HepG2 (cell line): ENCODE data around the gene RMDN2. TPM values are rescaled to one million over a fixed set of nuclear protein-coding genes. Genes with fewer than 3 reads are reported as not detected.

Experiments
- CBX2 ChIP-seq, 2 experiments: fragments of 200-600 bp in 1 of 2; sonication (generic); formaldehyde crosslinking in 1 of 2; IDR thresholded peaks; 2 replicates each; pipeline versions ENCODE4 v1.7.0 to v1.8.1; 2018 to 2022; ENCODE audit warnings: low read depth in 2 of 2, low read length in 1 of 2, mild to moderate bottlenecking in 1 of 2, missing genetic modification reagents in 1 of 2
- CENPBD1 ChIP-seq: sonication (generic); formaldehyde crosslinking; IDR thresholded peaks from 2 replicates; pipeline ENCODE4 v1.8.0; 2022; ENCODE audit warnings: missing genetic modification reagents, low read depth, mild to moderate bottlenecking, borderline replicate concordance
- CHD4 ChIP-seq: fragments of 200-600 bp; sonication (generic); IDR thresholded peaks from 2 replicates; pipeline ENCODE4 v1.7.0; 2017; ENCODE audit warnings: mild to moderate bottlenecking, low read length, borderline replicate concordance
- EEA1 ChIP-seq: sonication (generic); formaldehyde crosslinking; IDR thresholded peaks from 2 replicates; pipeline ENCODE4 v1.5.1; 2020; ENCODE audit warnings: mild to moderate bottlenecking, missing genetic modification reagents, borderline replicate concordance
- ELF1 ChIP-seq: sonication (generic); formaldehyde crosslinking; IDR thresholded peaks from 2 replicates; pipeline ENCODE4 v1.4.0; 2020; ENCODE audit warnings: missing genetic modification reagents
- FOXK1 ChIP-seq: sonication (generic); formaldehyde crosslinking; IDR thresholded peaks from 2 replicates; pipeline ENCODE4 v1.4.0; 2020; ENCODE audit warnings: low read depth, missing genetic modification reagents, borderline replicate concordance
- GATAD2A ChIP-seq: IDR thresholded peaks from 2 replicates; pipeline ENCODE4 v1.6.1; 2016
- HES4 ChIP-seq: sonication (generic); formaldehyde crosslinking; IDR thresholded peaks from 2 replicates; pipeline ENCODE4 v1.9.0; 2021; ENCODE audit warnings: mild to moderate bottlenecking, missing genetic modification reagents, borderline replicate concordance
- HNF4A ChIP-seq: sonication (generic); formaldehyde crosslinking; IDR thresholded peaks from 2 replicates; pipeline ENCODE4 v1.4.0; 2020; ENCODE audit warnings: missing genetic modification reagents
- HNRNPK ChIP-seq: fragments of 200-400 bp; formaldehyde crosslinking; IDR thresholded peaks from 2 replicates; pipeline ENCODE4 v1.6.1; 2018; ENCODE audit warnings: low read length, low read depth, moderate library complexity, mild to moderate bottlenecking; ENCODE audit not compliant: poor library complexity, severe bottlenecking
- HOMEZ ChIP-seq: IDR thresholded peaks from 2 replicates; pipeline ENCODE4 v1.6.1; 2016; ENCODE audit warnings: low read depth
- MBNL3 ChIP-seq: fragments of 250-450 bp; sonication (Bioruptor Pico); conservative IDR thresholded peaks from 2 replicates; pipeline ENCODE4 v1.8.0; 2022; ENCODE audit warnings: mild to moderate bottlenecking, inconsistent platforms
- NR2C2 ChIP-seq: sonication (generic); formaldehyde crosslinking; IDR thresholded peaks from 2 replicates; pipeline ENCODE4 v1.4.0; 2020; ENCODE audit warnings: missing genetic modification reagents, mild to moderate bottlenecking, moderate library complexity, borderline replicate concordance
- RAD21 ChIP-seq: fragments of 450-650 bp; formaldehyde crosslinking; IDR thresholded peaks from 2 replicates; pipeline ENCODE4 v1.5.0; 2020; ENCODE audit warnings: mild to moderate bottlenecking
- SMAD3 ChIP-seq: sonication (generic); formaldehyde crosslinking; IDR thresholded peaks from 2 replicates; pipeline ENCODE4 v1.4.0; 2020; ENCODE audit warnings: missing genetic modification reagents
- TBX3 ChIP-seq: fragments of 450-650 bp; IDR thresholded peaks from 2 replicates; pipeline ENCODE4 v1.6.1; 2017; ENCODE audit warnings: antibody characterized with exemption, mild to moderate bottlenecking, inconsistent platforms, borderline replicate concordance
- TCF7L2 ChIP-seq: IDR thresholded peaks from 2 replicates; pipeline ENCODE4 v1.6.1; 2011; ENCODE audit warnings: mild to moderate bottlenecking, low read depth, low read length, moderate library complexity
- YEATS2 ChIP-seq: sonication (generic); formaldehyde crosslinking; IDR thresholded peaks from 2 replicates; pipeline ENCODE4 v1.4.0; 2020; ENCODE audit warnings: missing genetic modification reagents, borderline replicate concordance
- ZBTB38 ChIP-seq: sonication (generic); formaldehyde crosslinking; IDR thresholded peaks from 2 replicates; pipeline ENCODE4 v1.5.1; 2020; ENCODE audit warnings: mild to moderate bottlenecking, missing genetic modification reagents
- ZNF207 ChIP-seq: fragments of 450-650 bp; IDR thresholded peaks from 2 replicates; pipeline ENCODE4 v1.6.1; 2016; ENCODE audit warnings: antibody characterized with exemption, borderline replicate concordance
- ZNF337 ChIP-seq: sonication (generic); formaldehyde crosslinking; IDR thresholded peaks from 2 replicates; pipeline ENCODE4 v1.5.1; 2020; ENCODE audit warnings: missing genetic modification reagents, low read depth, mild to moderate bottlenecking, borderline replicate concordance
- ZNF414 ChIP-seq: sonication (generic); formaldehyde crosslinking; IDR thresholded peaks from 2 replicates; pipeline ENCODE4 v1.5.0; 2020; ENCODE audit warnings: missing genetic modification reagents
- ZNF644 ChIP-seq: IDR thresholded peaks from 2 replicates; pipeline ENCODE4 v1.6.1; 2016; ENCODE audit warnings: low read depth
- ZNF7 ChIP-seq: IDR thresholded peaks from 2 replicates; pipeline ENCODE4 v1.6.1; 2016; ENCODE audit warnings: missing biosample characterization, missing genetic modification reagents
- ZNF737 ChIP-seq: sonication (generic); formaldehyde crosslinking; IDR thresholded peaks from 2 replicates; pipeline ENCODE4 v1.5.0; 2020; ENCODE audit warnings: missing genetic modification reagents, mild to moderate bottlenecking, borderline replicate concordance
- ZNF878 ChIP-seq: sonication (generic); formaldehyde crosslinking; IDR thresholded peaks from 2 replicates; pipeline ENCODE4 v1.8.1; 2023; ENCODE audit warnings: mild to moderate bottlenecking, missing genetic modification reagents, moderate library complexity
- polyA plus RNA-seq, 8 experiments: library from polyadenylated mRNA; depleted of rRNA in 3 of 8; stranded (reverse) in 7 of 8; unstranded in 1 of 8; fragments of >200 nt; fragmentation: Illumina TruSeq in 4 of 8; extraction: Trizol in 4 of 8; gene quantifications; 2 replicates each; pipeline versions ENCODE4 v1.2.1 to v1.2.3, GENCODE V29; 2011 to 2016; ENCODE audit warnings: low read depth in 4 of 8, missing spikeins in 1 of 8, mixed read lengths in 1 of 8; ENCODE audit not compliant: insufficient read depth in 1 of 8
- total RNA-seq, 5 experiments: library from RNA; depleted of rRNA; stranded (reverse); fragments of >200 nt; fragmentation: Illumina TruSeq; extraction: Trizol; gene quantifications; 2 replicates each; pipeline ENCODE4 v1.2.3, GENCODE V29; 2016; ENCODE audit warnings: low read depth in 1 of 5
- TF ChIP-seq, protein P1 (sequence below): sonication (generic); formaldehyde crosslinking; IDR thresholded peaks from 2 replicates; pipeline ENCODE4 v1.8.0; 2022; ENCODE audit warnings: mild to moderate bottlenecking, missing genetic modification reagents, moderate library complexity

Gene RMDN2
- total and polyA plus RNA-seq, 2 of the 13 experiments (the other 11 are each of a cell fraction or from before 2014, with no cell fraction given): 2.3 to 8.9 TPM

DNA sequence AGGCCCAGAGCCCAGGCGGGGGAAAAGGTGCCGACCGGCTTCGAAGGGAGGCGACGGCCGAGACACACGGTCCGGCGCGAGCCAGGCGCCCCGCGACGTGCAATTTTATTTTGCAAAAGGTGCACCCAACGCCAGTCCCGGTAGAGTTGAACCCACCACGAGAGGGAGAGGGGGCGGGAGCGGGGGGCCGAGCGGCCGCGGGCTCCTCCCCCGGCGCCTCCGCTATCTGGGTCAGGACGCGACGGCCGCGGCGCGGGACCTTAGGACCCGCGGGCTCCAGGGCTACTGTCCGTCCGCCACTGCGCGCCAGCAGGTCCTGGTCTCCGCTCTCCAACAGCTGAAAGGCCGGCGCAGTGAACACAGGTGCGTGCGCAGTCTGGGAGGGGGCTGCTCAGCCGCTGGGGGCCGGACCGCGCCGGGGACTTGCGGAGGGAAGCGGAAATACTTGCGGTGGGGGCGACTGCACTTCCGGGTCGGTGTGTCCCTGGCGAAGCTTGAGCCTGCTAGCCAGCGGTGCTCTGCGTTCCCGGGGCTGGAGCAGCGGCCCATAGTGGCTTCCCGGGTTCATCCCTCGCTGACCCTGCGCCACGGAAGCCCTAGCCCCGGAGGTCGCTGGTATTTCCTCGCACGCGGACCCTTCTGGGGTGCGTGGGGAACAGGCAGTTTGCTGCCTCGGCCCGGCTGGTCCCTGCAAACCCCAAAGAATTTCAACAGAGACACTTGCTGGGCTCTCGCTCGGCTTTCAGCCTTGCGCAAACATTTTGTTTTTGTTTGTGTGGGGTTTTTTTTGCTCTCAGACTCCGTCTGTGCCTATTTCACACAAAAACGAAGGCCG lies at the start of gene RMDN2 (continued):
- TF ChIP-seq RAD21 (CRISPR knock-in tag) (peak; percentile 84; the same call in 1 of the 2 replicates), CHD4 (no peak), ZNF207 (no peak), GATAD2A (CRISPR knock-in tag) (peak; percentile 73), MBNL3 (no peak), FOXK1 (CRISPR knock-in tag) (peak; percentile 66; the same call in 1 of the 2 replicates), CBX2 (IDR thresholded peaks at IDR 0.05; ENCODE audit: low read depth, low read length) (no peak), CBX2 (CRISPR knock-in tag; IDR thresholded peaks at IDR 0.05; ENCODE audit: low read depth) (0 out of 2 replicates have a peak, but pooled peaks have one; percentile 68), HNF4A (CRISPR knock-in tag) (peak; percentile 74), EEA1 (CRISPR knock-in tag) (no peak), ZNF337 (CRISPR knock-in tag) (peak; percentile 98), YEATS2 (CRISPR knock-in tag) (peak; percentile 96; the same call in 1 of the 2 replicates), NR2C2 (CRISPR knock-in tag) (peak; percentile 99), ZNF644 (CRISPR knock-in tag) (peak; percentile 10; the same call in 1 of the 2 replicates), HES4 (CRISPR knock-in tag) (peak; percentile 98), ELF1 (CRISPR knock-in tag) (peak; percentile 98), SMAD3 (CRISPR knock-in tag) (peak; percentile 48), ZNF878 (no peak), CENPBD1 (CRISPR knock-in tag) (peak; percentile 90; the same call in 1 of the 2 replicates), HNRNPK (peak; percentile 92), TBX3 (no peak), ZNF414 (CRISPR knock-in tag) (peak; percentile 99), ZNF737 (CRISPR knock-in tag) (no peak), ZBTB38 (CRISPR knock-in tag) (peak; percentile 95), ZNF7 (CRISPR knock-in tag) (no peak; the same call in 1 of the 2 replicates), HOMEZ (peak; percentile 87; the same call in 1 of the 2 replicates), TCF7L2 (no peak)
- TF ChIP-seq, protein P1, sequence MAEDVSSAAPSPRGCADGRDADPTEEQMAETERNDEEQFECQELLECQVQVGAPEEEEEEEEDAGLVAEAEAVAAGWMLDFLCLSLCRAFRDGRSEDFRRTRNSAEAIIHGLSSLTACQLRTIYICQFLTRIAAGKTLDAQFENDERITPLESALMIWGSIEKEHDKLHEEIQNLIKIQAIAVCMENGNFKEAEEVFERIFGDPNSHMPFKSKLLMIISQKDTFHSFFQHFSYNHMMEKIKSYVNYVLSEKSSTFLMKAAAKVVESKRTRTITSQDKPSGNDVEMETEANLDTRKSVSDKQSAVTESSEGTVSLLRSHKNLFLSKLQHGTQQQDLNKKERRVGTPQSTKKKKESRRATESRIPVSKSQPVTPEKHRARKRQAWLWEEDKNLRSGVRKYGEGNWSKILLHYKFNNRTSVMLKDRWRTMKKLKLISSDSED (CRISPR knock-in tag): 0 out of 2 replicates have a peak, but pooled peaks have one; percentile 87
